CD4-positive, alpha-beta T cell treated with Interferon gamma for 1 hour (primary cell): Measurements from ENCODE around the gene FAM89B.
"Not testable (repeated sequence)": the region's sequence is repeated elsewhere in the genome, so short reads cannot be mapped to it uniquely, and the experiment has no call there.

ENCODE experiments used
- DNase-seq: peaks from one replicate; pipeline ENCODE4 v3.0.0-alpha.2; 2020

FAM89B gene

GRCh38 chr11:65572356-65573051 is at the start of gene FAM89B:
Gene FAM89B, plus strand, starts transcription at chr11:65572538. Its CDS starts 132 bp downstream, at chr11:65572670.
- peak; percentile 87 for DNase-seq

GRCh38 chr11:65522718-65523630 is 49.4 kb upstream of the FAM89B start:
- not testable (repeated sequence) for DNase-seq

- not testable (repeated sequence) for DNase-seq
These were observed 48.7 kb upstream of the FAM89B start for GRCh38 chr11:65523631-65523968.

- DNase-seq, result no peak
These were observed 48.2 kb upstream of the FAM89B start for GRCh38 chr11:65524014-65524740.

- peak; percentile 76 for DNase-seq
These were observed 47.4 kb upstream of the FAM89B start, which contains the start of gene SCYL1 for GRCh38 chr11:65524741-65525545. Gene SCYL1, plus strand, starts transcription at chr11:65525083. Its CDS starts 71 bp downstream, at chr11:65525154.

- DNase-seq, result no peak
These were observed 46.5 kb upstream of the FAM89B start for GRCh38 chr11:65525546-65526480.

- DNase-seq, result no peak
These were observed 45.6 kb upstream of the FAM89B start for GRCh38 chr11:65526744-65527143.

- no peak for DNase-seq
These were observed 43.5 kb upstream of the FAM89B start for GRCh38 chr11:65528819-65529350.

- no peak for DNase-seq
These were observed 42.7 kb upstream of the FAM89B start for GRCh38 chr11:65529475-65530156.

GRCh38 chr11:65530157-65530496 is 42.2 kb upstream of the FAM89B start:
- DNase-seq, result no peak

GRCh38 chr11:65532388-65533064 is 39.8 kb upstream of the FAM89B start:
- DNase-seq, result no peak

- DNase-seq, result no peak
These were observed 37.2 kb upstream of the FAM89B start for GRCh38 chr11:65535102-65535501.

- no peak for DNase-seq
These were observed 35.7 kb upstream of the FAM89B start for GRCh38 chr11:65536412-65537295.

- DNase-seq, result no peak
These were observed 35.1 kb upstream of the FAM89B start for GRCh38 chr11:65537296-65537597.

GRCh38 chr11:65537620-65538231 is 34.6 kb upstream of the FAM89B start:
- no peak for DNase-seq

- no peak for DNase-seq
These were observed 34.0 kb upstream of the FAM89B start for GRCh38 chr11:65538232-65538914.

GRCh38 chr11:65538915-65539743 is 33.2 kb upstream of the FAM89B start:
- DNase-seq, result no peak
